Psoas muscle (tissue), 8 donors: Measurements from ENCODE around the gene NFU1. TPM values are rescaled to one million over a fixed set of nuclear protein-coding genes. Genes with fewer than 3 reads are reported as not detected.

Source experiments
- ATAC-seq, 4 donors: fragments of 200-7000 bp; cut with Tn5 transposase; one replicate each; pipeline ENCODE4 v1.9.1; 2020; ENCODE audit warnings: moderate library complexity in 3 of 4, mild to moderate bottlenecking in 2 of 4
- DNase-seq, 2 donors: peaks; one replicate each; pipeline ENCODE4 v3.0.0-alpha.2; 2020
- H3K27ac ChIP-seq: fragments of 200-600 bp; one replicate; pipeline ENCODE4 v1.8.0; 2022
- H3K27me3 ChIP-seq, 3 donors: fragments of 200-600 bp in 1 of 3; one replicate each; pipeline versions ENCODE4 v1.6.1 to v1.8.0; 2013 to 2022; ENCODE audit warnings: low read length in 2 of 3, mild to moderate bottlenecking in 2 of 3, moderate library complexity in 1 of 3; ENCODE audit not compliant: insufficient read depth in 3 of 3
- H3K36me3 ChIP-seq, 2 donors: fragments of 200-600 bp in 1 of 2; one replicate each; pipeline versions ENCODE4 v1.6.1 to v1.8.0; 2013 to 2022; ENCODE audit warnings: low read depth in 1 of 2, mild to moderate bottlenecking in 1 of 2, moderate library complexity in 1 of 2; ENCODE audit not compliant: insufficient read depth in 1 of 2
- H3K4me1 ChIP-seq: fragments of 200-600 bp; one replicate; pipeline ENCODE4 v1.8.0; 2022
- H3K4me3 ChIP-seq: fragments of 200-600 bp; one replicate; pipeline ENCODE4 v1.8.0; 2022; ENCODE audit warnings: mild to moderate bottlenecking
- H3K9me3 ChIP-seq: fragments of 200-600 bp; one replicate; pipeline ENCODE4 v1.8.0; 2022
- WGBS, 3 donors: extraction: QIAGEN DNeasy Blood & Tissue Kit; methylation state at CpG; one replicate each; pipeline versions ENCODE4 v1.1.6 to v1.1.7; 2013; 5-methylcytosine and 5-hydroxymethylcytosine counted together
- intact Hi-C, 2 donors: fragments of 100-400 bp; cut with DNase I; formaldehyde crosslinking; loops; one replicate each; pipeline versions ENCODE4 v1.11.0 to v1.14.2; 2022
- polyA plus RNA-seq, 3 donors: library from polyadenylated mRNA; stranded (reverse); fragments of 200-250 nt; gene quantifications; one replicate each; pipeline ENCODE4 v1.2.3, GENCODE V29; 2013
- total RNA-seq, 4 donors: library from RNA; stranded (reverse); fragmentation: NEBNext Ultra II Directional in 2 of 4; extraction: Animal tissue kit (Norgen Biotek cat#: 25700) in 2 of 4; gene quantifications; one replicate each; pipeline versions ENCODE4 v1.2.1 to v1.2.4, GENCODE V29; 2021 to 2023
- TF ChIP-seq, protein P1 (sequence below): fragments of 200-600 bp; IDR thresholded peaks from one replicate; pipeline ENCODE4 v1.8.0; 2022; ENCODE audit warnings: antibody characterized with exemption
- donor health status: healthy with polysubstance abuse.
- donor health status: DM: no; HTN: no; CAD: no; lungs with moderate emphysema.
- donor health status: Bipolar disorder and iron deficiency.
- donor health status: healthy.
- donor health status: DM: yes; HTN: yes; CAD: no.
- donor health status: DM: no; HTN: no; CAD: no.
- donor health status: DM: no; HTN: no; CAD: no.
- donor health status: DM: yes; HTN: yes; CAD: no.

NFU1 gene
- total and polyA plus RNA-seq, 7 donors = 36.5 to 112 (median 83.4) TPM

DNA sequence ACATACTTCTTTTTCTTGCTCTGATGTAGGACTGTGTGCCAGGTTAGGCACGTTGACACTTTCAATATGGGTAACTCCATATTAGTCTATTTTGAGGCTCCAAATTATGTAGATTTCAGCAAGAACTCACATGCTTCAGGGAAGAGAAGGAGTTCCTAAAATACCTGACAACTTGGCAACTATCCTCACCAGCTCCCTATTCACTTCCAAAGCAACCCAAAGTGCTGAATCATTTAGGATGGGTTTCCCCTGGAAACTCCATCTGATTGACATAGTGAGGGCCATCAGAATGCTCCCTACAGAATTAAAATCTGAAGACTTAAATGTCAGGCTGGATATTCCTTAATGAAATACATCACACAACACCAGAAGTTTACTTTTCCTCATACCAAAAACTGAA is 32.5 kb upstream of the NFU1 start:
- peaks cover 0 to 25% of the 10 kb centered on the region in 2 donors for H3K36me3 ChIP-seq
- intact Hi-C loops = no loop called here
- H3K4me3 ChIP-seq = no peak overlapping the region
- no peak for DNase-seq
- no peaks in the 10 kb centered on the region for H3K9me3 ChIP-seq
- H3K27ac ChIP-seq = no peak overlapping the region
- no peaks in the 10 kb centered on the region for H3K27me3 ChIP-seq
- H3K4me1 ChIP-seq = no peaks in the 10 kb centered on the region
- TF ChIP-seq, protein P1, sequence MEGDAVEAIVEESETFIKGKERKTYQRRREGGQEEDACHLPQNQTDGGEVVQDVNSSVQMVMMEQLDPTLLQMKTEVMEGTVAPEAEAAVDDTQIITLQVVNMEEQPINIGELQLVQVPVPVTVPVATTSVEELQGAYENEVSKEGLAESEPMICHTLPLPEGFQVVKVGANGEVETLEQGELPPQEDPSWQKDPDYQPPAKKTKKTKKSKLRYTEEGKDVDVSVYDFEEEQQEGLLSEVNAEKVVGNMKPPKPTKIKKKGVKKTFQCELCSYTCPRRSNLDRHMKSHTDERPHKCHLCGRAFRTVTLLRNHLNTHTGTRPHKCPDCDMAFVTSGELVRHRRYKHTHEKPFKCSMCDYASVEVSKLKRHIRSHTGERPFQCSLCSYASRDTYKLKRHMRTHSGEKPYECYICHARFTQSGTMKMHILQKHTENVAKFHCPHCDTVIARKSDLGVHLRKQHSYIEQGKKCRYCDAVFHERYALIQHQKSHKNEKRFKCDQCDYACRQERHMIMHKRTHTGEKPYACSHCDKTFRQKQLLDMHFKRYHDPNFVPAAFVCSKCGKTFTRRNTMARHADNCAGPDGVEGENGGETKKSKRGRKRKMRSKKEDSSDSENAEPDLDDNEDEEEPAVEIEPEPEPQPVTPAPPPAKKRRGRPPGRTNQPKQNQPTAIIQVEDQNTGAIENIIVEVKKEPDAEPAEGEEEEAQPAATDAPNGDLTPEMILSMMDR = no peak
- no peak for ATAC-seq
- WGBS, 3 donors = 85 to 91% (median 88%) methylated on average over 1 of the region's 1 CpG

DNA sequence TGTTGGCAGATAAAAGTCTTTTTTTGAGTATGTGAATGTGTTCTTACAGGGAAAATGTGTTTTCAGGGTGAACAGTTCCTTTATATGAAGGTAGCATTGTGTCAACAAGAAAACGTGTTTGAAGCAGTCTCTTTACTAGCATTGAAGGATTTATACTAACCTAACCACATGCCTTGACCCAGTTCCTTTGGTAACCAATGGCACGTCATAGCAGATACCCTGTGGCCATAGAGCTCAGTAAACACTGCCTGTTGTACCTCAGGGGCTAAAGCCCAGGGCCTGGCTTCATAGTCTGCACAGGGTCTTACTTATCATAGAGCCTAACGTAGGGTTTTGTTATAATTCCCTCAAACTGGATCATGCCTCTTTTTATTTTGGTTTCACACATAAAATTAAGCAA is 32.1 kb upstream of the NFU1 start:
- no peak for DNase-seq
- TF ChIP-seq, protein P1 = no peak
- H3K4me1 ChIP-seq = no peaks in the 10 kb centered on the region
- H3K27me3 ChIP-seq = no peaks in the 10 kb centered on the region
- H3K4me3 ChIP-seq = no peak overlapping the region
- intact Hi-C loops = no loop called here
- H3K36me3 ChIP-seq = peaks cover 0 to 25% of the 10 kb centered on the region in 2 donors
- no peak overlapping the region for H3K27ac ChIP-seq
- no peak for ATAC-seq
- 93 to 95% (median 93%) methylated on average over 3 of the region's 3 CpGs for WGBS, 3 donors
- no peaks in the 10 kb centered on the region for H3K9me3 ChIP-seq

DNA sequence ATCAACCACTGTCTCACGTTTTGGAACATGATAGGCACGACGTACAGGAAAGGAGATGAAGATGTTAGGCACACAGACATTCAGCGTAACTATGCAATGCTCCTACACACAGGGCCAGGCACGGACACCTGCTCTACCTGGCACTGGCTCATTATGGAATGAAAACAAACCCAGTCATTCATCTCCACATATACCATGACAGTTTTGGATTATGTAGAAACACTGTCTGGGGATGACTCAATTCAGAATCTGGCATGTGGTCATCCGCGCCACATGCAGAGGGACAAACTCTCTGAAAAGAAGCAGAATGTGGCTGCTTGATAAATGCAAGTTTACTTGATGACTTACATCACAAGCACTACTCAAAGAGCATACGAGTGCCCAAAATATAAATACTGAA is 29.5 kb upstream of the NFU1 start:
- TF ChIP-seq, protein P1 = no peak
- Histone ChIP-seq H3K36me3 (peaks cover 0 to 19% of the 10 kb centered on the region in 2 donors), H3K27ac (no peak overlapping the region), H3K9me3 (no peaks in the 10 kb centered on the region), H3K4me1 (no peaks in the 10 kb centered on the region), H3K4me3 (no peak overlapping the region), H3K27me3 (no peaks in the 10 kb centered on the region)
- DNase-seq (no peak), ATAC-seq (peak; percentile 39 to 73 (median 69))
- intact Hi-C loops = no loop called here
- WGBS, 3 donors = 62 to 75% (median 67%) methylated on average over 8 of the region's 8 CpGs

DNA sequence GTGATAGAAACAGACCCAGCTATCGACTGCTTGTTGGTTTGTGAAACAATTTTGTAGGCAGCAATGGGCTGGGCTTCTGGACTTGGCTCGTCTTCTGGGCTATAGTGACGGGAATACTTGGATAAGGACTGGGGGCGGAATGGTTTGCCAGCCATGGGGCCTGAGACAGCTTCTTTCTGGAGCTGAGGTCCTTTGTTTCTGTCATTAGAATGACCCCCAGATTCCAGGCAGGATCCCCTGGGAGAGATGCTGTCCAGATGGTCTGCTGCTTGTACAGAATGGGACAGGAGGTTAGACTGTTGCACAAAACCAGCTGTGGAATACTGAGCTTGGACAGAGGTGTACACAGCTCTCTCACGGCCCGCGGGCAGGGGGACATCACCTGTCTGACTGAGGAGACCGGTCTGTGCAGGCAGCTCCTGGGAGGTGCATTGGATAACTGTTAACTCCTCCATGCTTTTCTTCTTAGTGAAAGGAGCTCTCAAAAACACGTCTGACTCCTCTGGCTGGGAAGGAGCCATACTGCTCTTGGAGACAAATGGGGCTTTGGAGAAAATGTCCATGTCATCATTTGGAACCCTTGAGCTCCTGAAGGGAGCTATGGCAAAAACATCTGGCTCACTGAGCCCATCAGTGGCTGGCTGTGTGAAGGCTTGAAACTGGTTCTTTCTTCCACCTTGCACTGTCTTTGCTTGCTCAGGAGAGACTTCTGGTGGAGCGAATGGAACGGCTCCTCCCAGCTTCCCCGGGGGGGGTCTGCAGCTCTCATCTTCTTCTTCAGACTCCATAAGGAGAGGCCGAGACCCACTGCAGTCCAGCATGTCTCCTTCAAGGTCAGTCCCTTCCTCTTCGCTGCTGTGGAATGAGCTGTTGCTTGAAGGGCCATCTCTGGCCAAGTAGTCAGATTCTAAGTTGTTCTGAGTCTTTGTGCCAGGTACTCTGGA is 28.6 kb upstream of the NFU1 start:
- TF ChIP-seq, protein P1 = no peak
- H3K9me3 ChIP-seq = no peaks in the 10 kb centered on the region
- no peaks in the 10 kb centered on the region for H3K4me1 ChIP-seq
- H3K27me3 ChIP-seq = no peaks in the 10 kb centered on the region
- ATAC-seq (peak; percentile 28 to 57 (median 44)), DNase-seq (peak; percentile 67 to 81)
- H3K27ac ChIP-seq = peak overlapping the region; percentile 38
- H3K36me3 ChIP-seq = peaks cover 0 to 25% of the 10 kb centered on the region in 2 donors
- intact Hi-C loops = no loop called here
- H3K4me3 ChIP-seq = no peak overlapping the region
- WGBS, 3 donors = 77 to 80% (median 79%) methylated on average over 14 of the region's 14 CpGs
